Endothelial cell (in vitro differentiated cells): ENCODE results near the gene NDUFB7. TPM values are rescaled to one million over a fixed set of nuclear protein-coding genes. Genes with fewer than 3 reads are reported as not detected.

Experiments used
- DNase-seq: peaks from one replicate; pipeline ENCODE4 v3.0.0; 2021; ENCODE audit warnings: low spot score
- H3K27ac Mint-ChIP-seq: one replicate; pipeline ENCODE4 v1.8.0; 2021; ENCODE audit warnings: mixed read lengths, inconsistent platforms; ENCODE audit not compliant: unreplicated experiment
- H3K27me3 Mint-ChIP-seq: one replicate; pipeline ENCODE4 v1.8.0; 2021; ENCODE audit warnings: mild to moderate bottlenecking, moderate library complexity, mixed read lengths, inconsistent platforms; ENCODE audit not compliant: unreplicated experiment
- H3K36me3 Mint-ChIP-seq: one replicate; pipeline ENCODE4 v1.8.0; 2021; ENCODE audit warnings: mild to moderate bottlenecking, low read depth, mixed read lengths, inconsistent platforms; ENCODE audit not compliant: unreplicated experiment
- H3K4me1 Mint-ChIP-seq: one replicate; pipeline ENCODE4 v1.8.0; 2021; ENCODE audit warnings: mild to moderate bottlenecking, mixed read lengths, inconsistent platforms; ENCODE audit not compliant: unreplicated experiment
- H3K4me3 Mint-ChIP-seq: one replicate; pipeline ENCODE4 v1.8.0; 2021; ENCODE audit warnings: mild to moderate bottlenecking, mixed read lengths, inconsistent platforms; ENCODE audit not compliant: unreplicated experiment
- H3K9me3 Mint-ChIP-seq: one replicate; pipeline ENCODE4 v1.8.0; 2021; ENCODE audit warnings: mixed read lengths, inconsistent platforms; ENCODE audit not compliant: unreplicated experiment
- total RNA-seq: library from RNA; stranded (reverse); fragmentation: NEBNext Ultra II Directional; extraction: Animal tissue kit (Norgen Biotek cat#: 25700); gene quantifications from one replicate; pipeline ENCODE4 v1.2.1, GENCODE V29; 2021; ENCODE audit not compliant: unreplicated experiment
- TF ChIP-seq, protein P1 (sequence below): fragments of 200-600 bp; sonication (generic); IDR thresholded peaks from one replicate; pipeline ENCODE4 v1.5.0; 2021; ENCODE audit warnings: antibody characterized with exemption; ENCODE audit not compliant: unreplicated experiment

The NDUFB7 gene
- total RNA-seq, 1 donor from 2014 or later = 122 TPM

DNA sequence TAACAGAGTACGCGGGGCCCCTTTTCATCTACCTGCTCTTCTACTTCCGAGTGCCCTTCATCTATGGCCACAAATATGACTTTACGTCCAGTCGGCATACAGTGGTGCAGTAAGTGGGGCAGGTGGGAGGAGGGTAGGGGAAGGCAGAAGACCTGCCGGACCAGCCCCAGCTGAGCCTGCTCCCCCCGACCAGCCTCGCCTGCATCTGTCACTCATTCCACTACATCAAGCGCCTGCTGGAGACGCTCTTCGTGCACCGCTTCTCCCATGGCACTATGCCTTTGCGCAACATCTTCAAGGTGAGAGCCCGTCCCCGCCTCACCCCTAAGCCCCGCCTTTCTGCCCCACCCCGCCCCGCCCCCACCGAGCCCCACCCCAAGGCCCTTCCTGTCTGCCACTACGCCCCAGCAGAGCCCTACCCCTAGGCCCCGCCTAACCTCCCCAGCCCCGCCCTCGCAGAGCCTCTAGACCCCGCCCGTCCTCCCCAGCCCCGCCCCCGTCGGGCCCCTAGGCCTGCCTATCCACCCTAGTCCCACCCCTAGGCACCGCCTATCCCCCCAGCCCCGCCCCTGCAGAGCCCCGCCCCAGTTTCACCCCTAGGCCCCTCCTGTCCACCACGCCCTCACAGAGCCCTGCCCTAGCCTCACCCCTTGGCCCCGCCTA lies 7.7 kb downstream of the NDUFB7 start:
- Mint-ChIP-seq H3K27me3 (peaks cover 13% of the 10 kb centered on the region), H3K4me1 (peaks cover 10% of the 10 kb centered on the region), H3K27ac (no peak overlapping the region), H3K36me3 (peaks cover 12% of the 10 kb centered on the region), H3K9me3 (no peaks in the 10 kb centered on the region), H3K4me3 (no peak overlapping the region)
- DNase-seq = no peak
- TF ChIP-seq, protein P1, sequence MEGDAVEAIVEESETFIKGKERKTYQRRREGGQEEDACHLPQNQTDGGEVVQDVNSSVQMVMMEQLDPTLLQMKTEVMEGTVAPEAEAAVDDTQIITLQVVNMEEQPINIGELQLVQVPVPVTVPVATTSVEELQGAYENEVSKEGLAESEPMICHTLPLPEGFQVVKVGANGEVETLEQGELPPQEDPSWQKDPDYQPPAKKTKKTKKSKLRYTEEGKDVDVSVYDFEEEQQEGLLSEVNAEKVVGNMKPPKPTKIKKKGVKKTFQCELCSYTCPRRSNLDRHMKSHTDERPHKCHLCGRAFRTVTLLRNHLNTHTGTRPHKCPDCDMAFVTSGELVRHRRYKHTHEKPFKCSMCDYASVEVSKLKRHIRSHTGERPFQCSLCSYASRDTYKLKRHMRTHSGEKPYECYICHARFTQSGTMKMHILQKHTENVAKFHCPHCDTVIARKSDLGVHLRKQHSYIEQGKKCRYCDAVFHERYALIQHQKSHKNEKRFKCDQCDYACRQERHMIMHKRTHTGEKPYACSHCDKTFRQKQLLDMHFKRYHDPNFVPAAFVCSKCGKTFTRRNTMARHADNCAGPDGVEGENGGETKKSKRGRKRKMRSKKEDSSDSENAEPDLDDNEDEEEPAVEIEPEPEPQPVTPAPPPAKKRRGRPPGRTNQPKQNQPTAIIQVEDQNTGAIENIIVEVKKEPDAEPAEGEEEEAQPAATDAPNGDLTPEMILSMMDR = no peak

DNA sequence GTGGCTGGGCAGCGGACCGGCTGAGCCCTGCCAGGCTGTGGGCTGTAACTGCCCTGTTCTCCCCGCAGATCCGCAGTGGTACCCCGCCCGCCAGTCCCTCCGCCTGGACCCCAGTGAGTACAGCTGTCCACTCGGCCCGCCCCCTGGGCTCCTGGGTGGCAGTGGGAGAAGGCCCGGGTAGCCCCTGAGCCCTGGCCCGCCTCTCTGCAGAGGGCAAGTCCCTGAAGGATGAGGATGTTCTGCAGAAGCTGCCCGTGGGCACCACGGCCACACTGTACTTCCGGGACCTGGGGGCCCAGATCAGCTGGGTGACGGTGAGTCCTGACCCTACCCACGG lies 8.3 kb downstream of the NDUFB7 start:
- peaks cover 10% of the 10 kb centered on the region for H3K27me3 Mint-ChIP-seq

DNA sequence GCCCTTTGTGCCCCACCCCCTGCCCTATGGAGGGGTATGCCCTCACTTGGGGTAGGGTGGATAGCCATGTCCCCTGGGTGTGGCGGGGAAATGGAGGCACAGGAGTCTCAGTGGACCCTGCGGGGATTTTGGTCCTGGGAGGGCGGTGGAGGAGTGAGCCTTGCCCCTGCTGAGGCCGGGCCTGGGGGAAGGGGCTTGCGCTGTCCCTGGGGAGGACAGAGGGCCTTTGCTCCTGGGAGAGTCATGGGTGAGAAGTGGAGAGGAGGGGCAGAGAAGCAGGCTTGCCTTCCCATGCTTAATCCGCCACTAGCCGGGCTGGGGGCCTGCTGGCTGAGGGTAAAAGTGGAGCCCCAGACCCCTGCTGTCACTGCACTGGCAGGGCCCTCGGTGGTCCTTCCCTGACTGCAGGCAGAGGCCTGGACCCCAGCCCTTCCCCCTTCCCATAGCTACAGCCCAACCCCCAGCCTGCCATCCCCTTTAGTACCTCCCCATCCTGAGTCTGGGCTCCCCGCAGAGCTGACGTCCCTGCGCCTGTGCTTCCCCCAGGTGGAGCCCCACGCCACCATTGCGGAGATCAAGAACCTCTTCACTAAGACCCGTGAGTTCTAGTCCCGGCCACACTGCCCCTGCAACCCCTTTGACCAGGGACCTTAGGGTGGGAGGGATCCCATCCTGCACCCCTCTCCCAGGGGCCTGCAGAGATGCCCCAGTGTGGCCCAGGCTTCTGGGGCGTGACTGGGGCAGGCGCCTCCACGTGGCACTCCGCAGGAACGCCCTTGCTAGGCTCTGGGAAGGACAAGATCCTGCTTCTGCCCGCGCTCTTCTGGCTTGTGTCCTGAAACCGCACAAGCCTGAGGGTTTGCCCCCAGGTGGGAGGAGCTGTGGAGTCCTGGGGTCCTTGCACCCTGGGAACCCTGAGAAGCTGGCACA lies 8.9 kb downstream of the NDUFB7 start:
- H3K27me3 Mint-ChIP-seq = peaks cover 9% of the 10 kb centered on the region
- H3K36me3 Mint-ChIP-seq = peaks cover 7% of the 10 kb centered on the region
- no peak overlapping the region for H3K27ac Mint-ChIP-seq
- H3K4me1 Mint-ChIP-seq = peaks cover 11% of the 10 kb centered on the region
- no peaks in the 10 kb centered on the region for H3K9me3 Mint-ChIP-seq
- TF ChIP-seq, protein P1 = no peak
- no peak overlapping the region for H3K4me3 Mint-ChIP-seq
- DNase-seq = no peak

More for the DNA sequence above, 8.3 kb downstream of the NDUFB7 start:
- TF ChIP-seq, protein P1 = no peak
- no peak overlapping the region for H3K27ac Mint-ChIP-seq
- peaks cover 12% of the 10 kb centered on the region for H3K36me3 Mint-ChIP-seq
- DNase-seq = no peak
- H3K4me3 Mint-ChIP-seq = no peak overlapping the region
- H3K9me3 Mint-ChIP-seq = no peaks in the 10 kb centered on the region
- peaks cover 11% of the 10 kb centered on the region for H3K4me1 Mint-ChIP-seq

DNA sequence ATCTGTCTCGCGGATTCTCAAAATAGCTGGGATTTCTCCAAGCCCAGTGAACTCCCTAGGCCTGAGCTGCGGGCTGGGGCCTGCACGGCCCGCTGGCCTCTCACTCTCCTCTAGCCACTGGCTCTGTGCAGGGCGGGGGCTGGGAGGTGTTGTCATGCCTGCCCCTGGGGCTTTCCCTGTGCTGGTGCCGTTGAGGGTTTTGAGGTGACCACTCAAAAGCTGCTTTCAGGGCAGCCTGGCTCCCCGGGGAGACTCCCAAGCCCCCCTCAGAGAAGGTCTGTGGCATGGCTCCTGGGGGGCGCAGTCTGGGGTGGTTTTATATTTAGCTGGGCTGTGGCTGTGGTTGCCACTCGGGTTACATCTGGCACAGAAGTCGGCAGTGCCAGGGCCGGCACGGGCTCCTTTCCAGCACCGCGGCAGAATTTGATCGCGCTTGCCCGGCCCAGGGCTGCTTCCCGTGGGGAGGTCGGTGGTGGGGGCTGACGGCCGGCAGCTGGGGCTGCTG lies 10.0 kb downstream of the NDUFB7 start:
- Mint-ChIP-seq H3K9me3 (no peaks in the 10 kb centered on the region), H3K27ac (peak overlapping the region; percentile 52)
- no peak for DNase-seq

More for the DNA sequence above, 10.0 kb downstream of the NDUFB7 start:
- peaks cover 3% of the 10 kb centered on the region for H3K27me3 Mint-ChIP-seq
- H3K4me1 Mint-ChIP-seq = peaks cover 11% of the 10 kb centered on the region
- no peaks in the 10 kb centered on the region for H3K36me3 Mint-ChIP-seq
- TF ChIP-seq, protein P1 = no peak
- H3K4me3 Mint-ChIP-seq = no peak overlapping the region
